HuH-7 (cell line): ENCODE results near the gene TANGO2.

Experiments used
- DNase-seq: peaks from one replicate; pipeline ENCODE4 v3.0.0; 2011; ENCODE audit warnings: low spot score

The TANGO2 gene

GRCh38 chr22:20087319-20088262 lies 66.7 kb downstream of the TANGO2 start:
- no peak for DNase-seq

GRCh38 chr22:20088263-20088648 lies 67.3 kb downstream of the TANGO2 start:
- DNase-seq: no peak

GRCh38 chr22:20089226-20089976 lies 68.5 kb downstream of the TANGO2 start:
- no peak for DNase-seq

GRCh38 chr22:20089977-20090729 lies 69.2 kb downstream of the TANGO2 start:
- no peak for DNase-seq

GRCh38 chr22:20090730-20091240 lies 69.9 kb downstream of the TANGO2 start:
- no peak for DNase-seq

- no peak for DNase-seq
These were observed 71.0 kb downstream of the TANGO2 start for GRCh38 chr22:20091690-20092476.

- DNase-seq: no peak
These were observed 71.6 kb downstream of the TANGO2 start for GRCh38 chr22:20092477-20092854.

- no peak for DNase-seq
These were observed 72.7 kb downstream of the TANGO2 start for GRCh38 chr22:20093418-20094196.

- no peak for DNase-seq
These were observed 73.4 kb downstream of the TANGO2 start for GRCh38 chr22:20094197-20094807.

- DNase-seq: no peak
These were observed 74.6 kb downstream of the TANGO2 start for GRCh38 chr22:20095521-20095920.

GRCh38 chr22:20096574-20097420 lies 75.9 kb downstream of the TANGO2 start:
- DNase-seq: no peak

GRCh38 chr22:20099099-20099711 lies 78.3 kb downstream of the TANGO2 start:
- no peak for DNase-seq

GRCh38 chr22:20101638-20102037 lies 80.7 kb downstream of the TANGO2 start:
- no peak for DNase-seq

- DNase-seq: no peak
These were observed 81.4 kb downstream of the TANGO2 start for GRCh38 chr22:20102203-20102780.

- DNase-seq: no peak
These were observed 84.7 kb downstream of the TANGO2 start for GRCh38 chr22:20105456-20106204.

- no peak for DNase-seq
These were observed 85.4 kb downstream of the TANGO2 start for GRCh38 chr22:20106205-20106848.

- no peak for DNase-seq
These were observed 85.9 kb downstream of the TANGO2 start for GRCh38 chr22:20106849-20107237.
